Kidney (tissue), 14 donors: ENCODE data around the gene MRPL11. TPM values are rescaled to one million over a fixed set of nuclear protein-coding genes. Genes with fewer than 3 reads are reported as not detected.
A peak's percentile ranks its signal among the peaks of the same experiment; 100 is the strongest.
"Not testable (repeated sequence)": the region's sequence is repeated elsewhere in the genome, so short reads cannot be mapped to it uniquely, and the experiment has no call there.

Experiments used
- DNase-seq, 5 donors: peaks; one replicate each; pipeline ENCODE4 v3.0.0-alpha.2; 2013 to 2020
- FAIRE-seq: peaks from 2 replicates; lab custom pipeline; 2012; peaks lifted over from hg19 to GRCh38; lab: Jason Lieb, UNC
- H3K27ac ChIP-seq, 2 donors: one replicate each; pipeline ENCODE4 v1.7.0; 2013; ENCODE audit warnings: low read depth in 2 of 2, low read length in 2 of 2, inconsistent platforms in 1 of 2
- H3K27me3 ChIP-seq: one replicate; pipeline ENCODE4 v1.7.1; 2013; ENCODE audit warnings: low read length, inconsistent platforms; ENCODE audit not compliant: control insufficient read depth, insufficient read depth
- H3K36me3 ChIP-seq, 3 donors: one replicate each; pipeline versions ENCODE4 v1.7.0 to v1.7.1; 2013; ENCODE audit warnings: low read length in 3 of 3, control low read depth in 1 of 3, inconsistent platforms in 1 of 3; ENCODE audit not compliant: insufficient read depth in 3 of 3, control insufficient read depth in 2 of 3
- H3K4me1 ChIP-seq, 3 donors: one replicate each; pipeline versions ENCODE4 v1.7.0 to v1.7.1; 2013; ENCODE audit warnings: low read length in 3 of 3, inconsistent platforms in 1 of 3, low read depth in 1 of 3; ENCODE audit not compliant: control insufficient read depth in 2 of 3, insufficient read depth in 2 of 3
- H3K4me3 ChIP-seq, 3 donors: one replicate each; pipeline versions ENCODE4 v1.7.0 to v1.8.1; 2013; ENCODE audit warnings: low read length in 3 of 3, control low read depth in 1 of 3, inconsistent platforms in 1 of 3
- H3K9ac ChIP-seq, 3 donors: one replicate each; pipeline versions ENCODE4 v1.7.0 to v1.7.1; 2013; ENCODE audit warnings: low read length in 3 of 3, control low read depth in 1 of 3, inconsistent platforms in 1 of 3
- H3K9me3 ChIP-seq, 3 donors: one replicate each; pipeline versions ENCODE4 v1.7.0 to v1.7.1; 2013; ENCODE audit warnings: low read length in 3 of 3, control low read depth in 1 of 3, inconsistent platforms in 1 of 3; ENCODE audit not compliant: control insufficient read depth in 2 of 3, insufficient read depth in 1 of 3
- CTCF ChIP-seq: IDR thresholded peaks from 3 replicates; pipeline ENCODE4 v1.5.1; 2012; ENCODE audit warnings: mild to moderate bottlenecking, moderate library complexity, borderline replicate concordance; ENCODE audit not compliant: insufficient read depth; ENCODE audit errors: extremely low read depth
- intact Hi-C: fragments of 100-400 bp; cut with DNase I; formaldehyde crosslinking; loops from one replicate; pipeline ENCODE4 v1.11.1; 2022
- polyA plus RNA-seq: library from polyadenylated mRNA; stranded (reverse); fragments of 350-450 nt; fragmentation: Illumina TruSeq; extraction: RNeasy Lipid Tissue Mini Kit (QIAGEN cat#74804); gene quantifications from one replicate; pipeline ENCODE4 v1.2.3, GENCODE V29; 2014; ENCODE audit warnings: low read depth, low replicate concordance; ENCODE audit not compliant: insufficient read depth
- total RNA-seq: library from RNA; stranded (reverse); fragmentation: NEBNext Ultra II Directional; extraction: Animal tissue kit (Norgen Biotek cat#: 25700); gene quantifications from one replicate; pipeline ENCODE4 v1.2.1, GENCODE V29; 2021
- donor health status: control.
- donor health status: control.
- donor health status: control.
- donor health status: control.
- donor health status: control.
- donor health status: DM: yes; HTN: yes; CAD: no.
- donor health status: Normal renal cell carcinoma (clear cell type).

The MRPL11 gene
- total and polyA plus RNA-seq, 2 donors from 2014 or later: 34.1 to 97.3 TPM

DNA sequence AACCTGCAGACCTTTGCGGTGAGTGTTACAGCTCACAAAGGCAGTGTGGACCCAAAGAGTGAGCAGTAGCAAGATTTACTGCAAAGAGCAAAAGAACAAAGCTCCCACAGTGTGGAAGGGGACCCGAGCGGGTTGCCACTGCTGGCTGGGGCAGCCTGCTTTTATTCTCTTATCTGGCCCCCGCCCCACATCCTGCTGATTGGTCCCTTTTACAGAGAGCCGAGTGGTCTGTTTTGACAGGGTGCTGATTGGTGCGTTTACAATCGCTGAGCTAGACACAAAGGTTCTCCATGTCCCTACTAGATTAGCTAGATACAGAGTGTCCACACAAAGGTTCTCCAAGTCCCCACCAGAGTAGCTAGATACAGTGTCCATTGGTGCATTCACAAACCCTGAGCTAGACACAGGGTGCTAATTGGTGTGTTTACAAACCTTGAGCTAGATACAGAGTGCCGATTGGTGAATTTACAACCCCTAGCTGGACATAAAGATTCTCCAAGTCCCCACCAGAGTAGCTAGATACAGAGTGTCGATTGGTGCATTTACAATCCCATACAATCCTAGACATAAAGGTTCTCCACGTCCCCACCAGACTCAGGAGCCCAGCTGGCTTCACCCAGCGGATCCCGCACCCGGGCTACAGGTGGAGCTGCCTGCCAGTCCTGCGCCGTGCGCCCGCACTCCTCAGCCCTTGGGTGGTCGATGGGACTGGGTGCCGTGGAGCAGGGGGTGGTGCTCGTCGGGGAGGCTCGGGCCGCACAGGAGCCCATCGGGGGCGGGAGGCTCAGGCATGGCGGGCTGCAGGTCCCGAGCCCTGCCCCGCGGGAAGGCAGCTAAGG, 1.7 kb upstream of the MRPL11 start:
- H3K9ac ChIP-seq, H3K27me3 ChIP-seq, H3K27ac ChIP-seq, FAIRE-seq, H3K9me3 ChIP-seq, intact Hi-C loops, H3K4me3 ChIP-seq, H3K36me3 ChIP-seq, H3K4me1 ChIP-seq: not testable (repeated sequence)
- peak in 1 of 5 donors; percentile 61 for DNase-seq

- DNase-seq: peak in 2 of 5 donors; percentile 9 to 27
- H3K36me3 ChIP-seq: peaks cover 0 to 10% (median 6%) of the 10 kb centered on the region in 3 donors
- peak overlapping the region; percentile 65 to 97 (median 83) for H3K9ac ChIP-seq
- H3K27me3 ChIP-seq: no peaks in the 10 kb centered on the region
- no peak for TF ChIP-seq CTCF
- H3K4me1 ChIP-seq: peaks cover 0 to 6% (median 0%) of the 10 kb centered on the region in 3 donors
- H3K27ac ChIP-seq: no peak overlapping the region
- no peak for FAIRE-seq
- H3K4me3 ChIP-seq: peak overlapping the region; percentile 74 to 91 (median 88)
- intact Hi-C loops: no loop called here
- no peaks in the 10 kb centered on the region for H3K9me3 ChIP-seq
Observed at GRCh38 chr11:66437979-66438503, 607 bp downstream of the MRPL11 start.

- TF ChIP-seq CTCF: no peak
- no peak for DNase-seq
- no peak overlapping the region for H3K27ac ChIP-seq
- FAIRE-seq: no peak
- no peak overlapping the region for H3K4me3 ChIP-seq
- H3K36me3 ChIP-seq: peaks cover 0 to 10% (median 6%) of the 10 kb centered on the region in 3 donors
- H3K9me3 ChIP-seq: no peaks in the 10 kb centered on the region
- no peaks in the 10 kb centered on the region for H3K27me3 ChIP-seq
- H3K4me1 ChIP-seq: no peaks in the 10 kb centered on the region
- H3K9ac ChIP-seq: no peak overlapping the region
- intact Hi-C loops: no loop called here
Observed at GRCh38 chr11:66432597-66432996, 6.1 kb downstream of the MRPL11 start.

- H3K9me3 ChIP-seq, H3K27me3 ChIP-seq, H3K4me3 ChIP-seq, H3K9ac ChIP-seq, H3K36me3 ChIP-seq, intact Hi-C loops, FAIRE-seq, H3K27ac ChIP-seq, H3K4me1 ChIP-seq, DNase-seq: not testable (repeated sequence)
Observed at GRCh38 chr11:66431871-66432329, 6.7 kb downstream of the MRPL11 start.

DNA sequence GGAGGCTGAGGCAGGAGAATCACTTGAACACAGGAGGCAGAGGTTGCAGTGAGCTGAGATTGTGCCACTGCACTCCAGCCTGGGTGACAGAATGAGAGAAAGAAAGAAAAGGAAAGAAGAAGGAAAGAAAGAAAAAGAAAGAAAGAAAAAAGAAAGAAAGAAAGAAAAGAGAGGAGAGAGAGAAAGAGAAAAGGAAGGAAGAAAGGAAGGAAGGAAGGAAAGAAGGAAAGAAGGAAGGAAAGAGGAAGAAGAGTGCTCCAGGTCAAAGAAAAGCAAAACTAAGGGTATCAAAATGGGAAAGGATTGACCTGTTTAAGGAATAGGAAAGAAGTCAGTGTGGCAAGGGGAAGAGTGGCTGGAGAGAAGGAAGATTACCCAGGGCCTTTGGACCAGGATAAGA, 7.4 kb downstream of the MRPL11 start:
- H3K4me1 ChIP-seq, H3K36me3 ChIP-seq, FAIRE-seq, H3K27ac ChIP-seq, DNase-seq, H3K9me3 ChIP-seq, intact Hi-C loops, H3K4me3 ChIP-seq, H3K9ac ChIP-seq, H3K27me3 ChIP-seq: not testable (repeated sequence)
